DOHH2 (cell line): Measurements from ENCODE around the gene SLC16A5.
A peak's percentile ranks its signal among the peaks of the same experiment; 100 is the strongest.

Experiments used
- H3F3A ChIP-seq: fragments of 200-600 bp; sonication (generic), shearing (Covaris generic); 2 replicates; pipeline ENCODE4 v1.6.0; 2016; ENCODE audit warnings: antibody characterized with exemption, mild to moderate bottlenecking; ENCODE audit not compliant: control insufficient read depth, insufficient read depth
- H3K27ac ChIP-seq: fragments of 200-600 bp; sonication (generic); 2 replicates; pipeline ENCODE4 v1.5.1; 2014; ENCODE audit warnings: low read depth, mild to moderate bottlenecking, low read length, moderate library complexity
- H3K27me3 ChIP-seq: fragments of 200-600 bp; sonication (generic); 2 replicates; pipeline ENCODE4 v1.6.1; 2014; ENCODE audit warnings: mild to moderate bottlenecking, low read length, mixed read lengths; ENCODE audit not compliant: control insufficient read depth
- H3K36me3 ChIP-seq: fragments of 200-600 bp; sonication (generic); 2 replicates; pipeline ENCODE4 v1.6.1; 2014; ENCODE audit warnings: mild to moderate bottlenecking, low read length, moderate library complexity, mixed read lengths; ENCODE audit not compliant: control insufficient read depth
- H3K4me1 ChIP-seq: fragments of 200-600 bp; sonication (generic); 2 replicates; pipeline ENCODE4 v1.6.1; 2014; ENCODE audit warnings: mild to moderate bottlenecking, low read length, mixed read lengths; ENCODE audit not compliant: control insufficient read depth
- H3K4me2 ChIP-seq: fragments of 200-600 bp; sonication (generic); 2 replicates; pipeline ENCODE4 v1.6.0; 2014; ENCODE audit warnings: mild to moderate bottlenecking, low read length, moderate library complexity
- H3K4me3 ChIP-seq: fragments of 200-600 bp; sonication (generic); 2 replicates; pipeline ENCODE4 v1.5.1; 2014; ENCODE audit warnings: mild to moderate bottlenecking, low read length, mixed read lengths
- H3K79me2 ChIP-seq: fragments of 200-600 bp; sonication (generic); 2 replicates; pipeline ENCODE4 v1.6.1; 2014; ENCODE audit warnings: mild to moderate bottlenecking, low read length, mixed read lengths; ENCODE audit not compliant: control insufficient read depth
- H3K9me2 ChIP-seq: fragments of 200-600 bp; sonication (generic); replicated peaks from 2 replicates; pipeline ENCODE4 v1.6.1; 2014; ENCODE audit warnings: mild to moderate bottlenecking, low read length, mixed read lengths; ENCODE audit not compliant: control insufficient read depth
- H3K9me3 ChIP-seq: fragments of 200-600 bp; sonication (generic); 2 replicates; pipeline ENCODE4 v1.6.1; 2014; ENCODE audit warnings: antibody characterized with exemption, low read length, mixed read lengths; ENCODE audit not compliant: control insufficient read depth, insufficient read depth
- H4K20me1 ChIP-seq: fragments of 200-600 bp; sonication (generic); 2 replicates; pipeline ENCODE4 v1.6.0; 2014; ENCODE audit warnings: low read depth, mild to moderate bottlenecking, antibody characterized with exemption, low read length, moderate library complexity; ENCODE audit not compliant: control insufficient read depth, insufficient read depth
- EZH2phosphoT487 ChIP-seq: fragments of 200-600 bp; sonication (generic); IDR thresholded peaks from 2 replicates; pipeline ENCODE4 v1.6.1; 2017; ENCODE audit warnings: borderline replicate concordance, mild to moderate bottlenecking, antibody characterized with exemption, low read length, moderate library complexity, mixed read lengths
- TF ChIP-seq, protein P1 (sequence below): fragments of 200-600 bp; sonication (generic); IDR thresholded peaks from one replicate; pipeline ENCODE4 v1.5.1; 2014; ENCODE audit warnings: antibody characterized with exemption, mild to moderate bottlenecking, low read depth, low read length; ENCODE audit not compliant: poor library complexity, severe bottlenecking

The SLC16A5 gene

DNA sequence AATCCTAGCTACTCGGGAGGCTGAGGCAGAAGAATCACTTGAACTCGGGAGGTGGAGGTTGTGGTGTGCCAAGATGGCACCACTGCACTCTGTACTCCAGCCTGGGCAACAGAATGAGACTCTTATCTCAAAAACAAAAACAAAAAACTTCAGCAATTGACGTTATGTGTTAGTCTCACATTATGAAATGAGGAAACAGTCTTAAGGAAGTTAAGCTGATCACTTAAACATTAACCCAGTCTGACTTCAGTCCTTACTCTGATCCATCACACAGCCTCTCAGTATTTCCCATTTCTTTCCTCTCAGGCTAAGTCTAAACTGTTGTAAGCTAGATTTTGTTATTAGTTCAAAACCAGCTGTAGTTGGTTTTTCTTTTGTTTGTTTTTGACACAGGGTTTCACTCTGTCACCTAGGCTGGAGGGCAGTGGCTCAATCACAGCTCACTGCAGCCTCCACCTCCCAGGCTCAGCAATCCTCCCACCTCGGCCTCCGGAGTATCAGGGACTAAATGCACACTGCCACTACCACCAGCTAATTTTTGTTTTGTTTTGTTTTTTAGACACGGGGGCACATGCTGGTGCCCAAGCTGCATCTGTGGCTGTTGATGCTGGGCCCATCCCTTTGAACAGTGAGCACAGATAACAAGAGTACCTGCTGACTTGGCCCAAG lies 60.3 kb downstream of the SLC16A5 start:
- peaks cover 8% of the 10 kb centered on the region for H4K20me1 ChIP-seq
- peaks cover 78% of the 10 kb centered on the region for H3K36me3 ChIP-seq
- 0 out of 2 replicates have a peak, but pooled peaks cover 5% of the 10 kb centered on the region for H3F3A ChIP-seq
- no peak overlapping the region for H3K4me3 ChIP-seq
- no peaks in the 10 kb centered on the region for H3K27me3 ChIP-seq
- TF ChIP-seq, protein P1, sequence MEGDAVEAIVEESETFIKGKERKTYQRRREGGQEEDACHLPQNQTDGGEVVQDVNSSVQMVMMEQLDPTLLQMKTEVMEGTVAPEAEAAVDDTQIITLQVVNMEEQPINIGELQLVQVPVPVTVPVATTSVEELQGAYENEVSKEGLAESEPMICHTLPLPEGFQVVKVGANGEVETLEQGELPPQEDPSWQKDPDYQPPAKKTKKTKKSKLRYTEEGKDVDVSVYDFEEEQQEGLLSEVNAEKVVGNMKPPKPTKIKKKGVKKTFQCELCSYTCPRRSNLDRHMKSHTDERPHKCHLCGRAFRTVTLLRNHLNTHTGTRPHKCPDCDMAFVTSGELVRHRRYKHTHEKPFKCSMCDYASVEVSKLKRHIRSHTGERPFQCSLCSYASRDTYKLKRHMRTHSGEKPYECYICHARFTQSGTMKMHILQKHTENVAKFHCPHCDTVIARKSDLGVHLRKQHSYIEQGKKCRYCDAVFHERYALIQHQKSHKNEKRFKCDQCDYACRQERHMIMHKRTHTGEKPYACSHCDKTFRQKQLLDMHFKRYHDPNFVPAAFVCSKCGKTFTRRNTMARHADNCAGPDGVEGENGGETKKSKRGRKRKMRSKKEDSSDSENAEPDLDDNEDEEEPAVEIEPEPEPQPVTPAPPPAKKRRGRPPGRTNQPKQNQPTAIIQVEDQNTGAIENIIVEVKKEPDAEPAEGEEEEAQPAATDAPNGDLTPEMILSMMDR = no peak
- no peak for TF ChIP-seq EZH2phosphoT487
- no peak overlapping the region for H3K4me2 ChIP-seq
- H3K79me2 ChIP-seq = peaks cover 59% of the 10 kb centered on the region
- H3K9me3 ChIP-seq = no peaks in the 10 kb centered on the region
- H3K4me1 ChIP-seq = peaks cover 13% of the 10 kb centered on the region
- H3K27ac ChIP-seq = no peak overlapping the region
- no peaks in the 10 kb centered on the region for H3K9me2 ChIP-seq

DNA sequence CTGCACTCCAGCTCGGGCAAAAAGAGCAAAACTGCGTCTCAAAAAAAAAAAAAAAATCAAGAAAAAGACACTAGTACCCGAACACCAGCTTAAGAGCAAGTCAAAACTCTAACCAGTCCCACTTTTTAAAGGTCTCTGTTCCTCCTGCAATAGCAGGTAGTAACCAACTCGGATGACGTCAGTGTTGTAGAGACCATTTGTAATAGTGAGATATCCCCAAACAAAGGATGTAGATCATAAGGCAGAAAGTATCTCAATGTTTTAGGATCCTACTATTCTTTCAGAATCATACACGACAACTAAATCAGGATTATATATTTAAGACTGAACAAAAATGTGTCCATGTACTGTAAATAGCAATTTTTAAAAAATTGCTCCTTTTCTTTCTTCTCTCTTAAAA lies 64.2 kb downstream of the SLC16A5 start:
- Histone ChIP-seq H3K27ac (no peak overlapping the region), H3K4me3 (peak overlapping the region; percentile 94), H3F3A (peaks cover 14% of the 10 kb centered on the region), H3K9me2 (no peaks in the 10 kb centered on the region), H3K4me2 (peak overlapping the region; percentile 85), H3K27me3 (no peaks in the 10 kb centered on the region), H4K20me1 (peaks cover 10% of the 10 kb centered on the region), H3K36me3 (peaks cover 49% of the 10 kb centered on the region), H3K79me2 (peaks cover 74% of the 10 kb centered on the region), H3K9me3 (no peaks in the 10 kb centered on the region), H3K4me1 (peaks cover 26% of the 10 kb centered on the region)
- TF ChIP-seq EZH2phosphoT487 = no peak
- TF ChIP-seq, protein P1 = no peak

DNA sequence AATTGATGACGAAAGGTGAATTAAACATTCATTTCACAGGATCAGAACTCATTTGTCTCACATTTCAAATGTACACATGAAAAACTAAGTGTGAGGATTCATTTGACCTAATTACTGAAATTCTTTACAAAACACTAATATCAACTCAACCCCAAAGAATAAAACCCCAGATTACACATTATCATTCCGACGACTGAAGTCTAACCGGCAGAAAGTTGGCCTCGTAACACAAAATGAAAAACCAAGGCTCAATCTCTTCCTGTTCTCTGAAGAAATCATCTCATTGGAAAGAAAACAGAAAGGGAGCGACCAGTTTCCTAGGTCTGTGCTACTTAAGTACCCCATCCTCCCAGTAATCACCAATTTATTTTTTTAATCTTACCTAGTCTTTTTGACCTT lies 64.8 kb downstream of the SLC16A5 start:
- Histone ChIP-seq H3K36me3 (peaks cover 49% of the 10 kb centered on the region), H3K4me3 (peak overlapping the region; percentile 94), H3K4me1 (peaks cover 26% of the 10 kb centered on the region), H3K9me3 (no peaks in the 10 kb centered on the region), H4K20me1 (peaks cover 10% of the 10 kb centered on the region), H3K9me2 (no peaks in the 10 kb centered on the region), H3K79me2 (peaks cover 70% of the 10 kb centered on the region), H3K27me3 (no peaks in the 10 kb centered on the region), H3F3A (peaks cover 14% of the 10 kb centered on the region), H3K4me2 (peak overlapping the region; percentile 85), H3K27ac (0 out of 2 replicates have a peak overlapping the region, but pooled peaks have one; percentile 46)
- no peak for TF ChIP-seq EZH2phosphoT487
- TF ChIP-seq, protein P1 = no peak
